Activated CD4-positive, CD25-positive, alpha-beta regulatory T cell treated with anti-CD3 and anti-CD28 coated beads, Interleukin-2, amount 50 U/mL, for 16 hours (primary cell): ENCODE results near the gene PLEKHA6.
"Not testable (repeated sequence)": the region's sequence is repeated elsewhere in the genome, so short reads cannot be mapped to it uniquely, and the experiment has no call there.

Source experiments
- DNase-seq: peaks from one replicate; pipeline ENCODE4 v3.0.0-alpha.2; 2020; ENCODE audit warnings: low read depth, low spot score

PLEKHA6 gene

DNA sequence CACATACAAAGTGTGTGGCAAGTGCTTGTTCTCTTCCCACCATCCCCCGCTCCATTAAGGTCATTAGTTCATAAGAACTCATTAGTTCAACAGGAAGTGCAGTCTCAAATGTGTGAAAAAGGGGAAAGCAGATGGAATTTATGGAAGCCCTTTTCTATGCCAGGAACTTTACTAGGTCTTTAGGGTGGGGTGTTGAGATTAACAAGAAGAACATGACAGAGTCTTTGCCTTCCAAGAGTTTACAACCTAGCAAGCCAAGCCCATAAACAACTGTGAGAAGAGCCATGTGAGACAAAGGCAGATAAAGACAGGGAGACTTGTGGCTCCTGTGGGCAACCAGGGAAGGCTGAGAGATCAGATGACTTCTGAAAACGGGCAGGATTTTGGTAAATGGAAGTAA is 21.4 kb downstream of the PLEKHA6 start:
- no peak for DNase-seq

GRCh38 chr1:204337583-204337982 is 22.1 kb downstream of the PLEKHA6 start:
- DNase-seq: no peak

GRCh38 chr1:204337036-204337429 is 22.7 kb downstream of the PLEKHA6 start:
- no peak for DNase-seq

DNA sequence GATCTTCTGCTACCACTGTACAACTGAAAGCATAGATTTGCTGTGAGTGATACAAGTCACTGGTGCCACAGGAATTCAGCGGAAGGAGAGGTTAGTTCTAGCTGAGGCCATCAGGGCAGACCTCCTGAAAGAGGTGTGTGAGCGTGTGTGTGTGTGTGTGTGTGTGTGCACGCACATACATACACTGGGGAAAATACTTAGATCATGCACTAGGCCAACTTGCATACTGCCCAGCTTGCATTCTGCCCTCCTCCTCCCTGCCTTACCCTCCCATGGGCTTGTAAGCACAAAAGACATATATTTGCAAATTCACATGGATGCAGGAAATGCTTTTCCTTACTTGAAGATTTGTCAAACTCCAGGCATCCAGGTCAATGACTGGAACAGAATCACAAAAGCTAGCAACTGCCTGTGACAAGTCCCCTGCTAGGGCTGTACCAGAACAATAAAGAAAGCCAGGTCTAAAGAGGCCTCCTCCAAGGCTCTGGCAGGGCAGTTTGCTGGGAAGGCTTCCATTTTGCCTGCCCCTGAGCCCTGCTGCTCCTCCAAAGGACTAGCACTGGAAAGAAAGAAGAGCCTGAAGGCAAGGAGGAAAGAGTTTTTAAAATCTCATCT is 23.2 kb downstream of the PLEKHA6 start:
- no peak for DNase-seq

DNA sequence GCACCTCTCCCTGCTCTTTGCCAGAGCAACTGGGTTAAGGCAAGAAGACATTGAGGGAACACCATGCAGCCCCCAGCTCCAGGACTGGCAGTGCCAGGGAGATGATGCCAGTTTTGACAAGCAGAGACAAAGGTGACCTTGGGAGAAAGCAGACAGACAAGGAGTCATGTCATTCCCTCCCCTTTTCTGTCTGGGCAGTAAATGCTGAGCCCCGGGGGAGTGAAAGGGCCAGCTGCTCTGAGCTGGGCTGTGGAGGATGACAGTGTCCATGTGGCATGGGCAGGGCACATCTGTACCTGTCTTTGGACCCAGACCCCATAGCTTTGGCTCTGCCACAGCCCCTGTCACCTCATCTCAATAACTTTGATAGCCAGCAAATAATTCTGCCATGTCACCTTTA is 24.2 kb downstream of the PLEKHA6 start:
- DNase-seq: no peak

- DNase-seq: no peak
Observed at GRCh38 chr1:204335085-204335484, 24.6 kb downstream of the PLEKHA6 start.

- DNase-seq: no peak
Observed at GRCh38 chr1:204334455-204334854, 25.3 kb downstream of the PLEKHA6 start.

DNA sequence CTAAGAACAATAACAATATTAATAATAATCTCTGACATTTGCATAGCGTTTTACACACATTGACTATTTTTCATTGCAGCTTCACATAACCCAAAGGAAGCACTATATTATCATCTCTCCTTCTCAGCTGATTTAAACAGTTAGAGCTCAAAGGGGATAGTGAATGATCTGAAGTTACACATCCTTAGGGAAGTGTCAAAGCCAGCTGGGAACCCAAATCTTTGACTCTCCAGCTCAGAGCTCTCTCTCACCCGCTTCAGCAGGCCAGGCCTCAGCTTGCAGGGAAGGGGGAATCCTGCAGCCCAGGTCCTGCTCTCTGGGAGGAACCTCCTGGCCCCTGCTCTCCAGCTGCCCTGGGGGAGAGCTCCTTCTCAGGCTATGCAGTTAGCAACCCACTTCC is 26.3 kb downstream of the PLEKHA6 start:
- DNase-seq: no peak

- DNase-seq: no peak
Observed at GRCh38 chr1:204331847-204332487, 27.8 kb downstream of the PLEKHA6 start.

DNA sequence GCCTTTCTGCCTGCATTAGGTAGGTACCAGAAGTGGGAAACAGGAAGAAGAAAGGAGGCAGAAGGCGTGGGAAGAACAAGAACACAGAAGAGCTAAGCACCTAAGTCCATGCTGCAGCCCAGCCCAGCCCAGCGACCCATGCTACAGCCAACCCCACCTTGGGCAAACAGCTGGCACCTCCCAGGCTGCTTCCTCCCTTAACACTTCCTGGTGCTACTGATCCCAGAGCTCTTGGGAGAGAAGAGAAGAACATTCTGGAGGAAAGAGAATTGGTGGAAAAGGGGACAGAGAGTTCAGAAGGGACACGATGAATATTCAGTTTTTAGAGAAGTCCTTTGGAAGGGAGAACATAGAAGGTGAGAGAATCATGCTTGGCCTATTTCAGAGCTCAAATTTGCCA is 28.5 kb downstream of the PLEKHA6 start:
- DNase-seq: no peak

DNA sequence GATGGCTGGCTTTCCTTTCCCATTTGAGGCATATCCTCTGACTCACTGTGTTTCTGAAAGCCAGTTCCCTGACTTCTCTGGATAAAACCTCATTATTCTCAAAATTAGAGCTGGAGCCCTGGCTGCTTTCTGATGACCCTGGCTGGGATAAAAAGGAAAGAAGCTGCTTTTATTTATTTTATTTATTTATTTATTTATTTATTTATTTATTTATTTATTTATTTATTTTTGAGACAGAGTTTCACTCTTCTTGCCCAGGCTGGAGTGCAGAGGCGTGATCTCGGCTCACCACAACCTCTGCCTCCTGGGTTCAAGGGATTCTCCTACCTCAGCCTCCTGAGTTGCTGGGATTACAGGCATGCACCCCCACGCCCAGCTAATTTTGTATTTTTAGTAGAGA is 31.9 kb downstream of the PLEKHA6 start:
- DNase-seq: not testable (repeated sequence)

GRCh38 chr1:204327359-204327758 is 32.4 kb downstream of the PLEKHA6 start:
- DNase-seq: no peak

DNA sequence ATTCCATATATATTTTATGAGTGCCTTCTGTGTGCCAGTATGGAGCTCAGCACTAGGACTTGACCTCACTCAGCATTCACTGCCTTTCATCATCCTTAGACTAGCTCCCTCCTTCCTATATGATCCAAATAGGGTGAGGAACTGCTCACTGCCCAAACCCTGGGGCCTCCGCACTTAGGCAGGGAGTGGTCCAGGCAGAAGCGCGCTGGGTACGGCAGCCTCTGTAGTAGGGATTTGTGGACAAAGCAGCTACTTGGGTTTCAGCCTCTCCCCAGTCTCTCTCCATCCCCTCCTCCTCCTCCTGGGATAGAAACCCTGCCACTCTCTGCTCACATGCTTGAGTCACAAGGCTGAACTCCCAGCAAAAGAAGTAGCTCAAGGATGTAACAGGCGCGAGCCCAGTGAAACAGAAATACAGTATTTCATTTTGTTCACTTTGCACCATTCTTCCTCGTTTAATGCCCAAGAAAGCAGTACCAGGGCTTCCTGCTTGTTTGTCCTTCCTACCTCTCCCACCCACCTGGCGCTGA is 32.9 kb downstream of the PLEKHA6 start:
- DNase-seq: no peak

DNA sequence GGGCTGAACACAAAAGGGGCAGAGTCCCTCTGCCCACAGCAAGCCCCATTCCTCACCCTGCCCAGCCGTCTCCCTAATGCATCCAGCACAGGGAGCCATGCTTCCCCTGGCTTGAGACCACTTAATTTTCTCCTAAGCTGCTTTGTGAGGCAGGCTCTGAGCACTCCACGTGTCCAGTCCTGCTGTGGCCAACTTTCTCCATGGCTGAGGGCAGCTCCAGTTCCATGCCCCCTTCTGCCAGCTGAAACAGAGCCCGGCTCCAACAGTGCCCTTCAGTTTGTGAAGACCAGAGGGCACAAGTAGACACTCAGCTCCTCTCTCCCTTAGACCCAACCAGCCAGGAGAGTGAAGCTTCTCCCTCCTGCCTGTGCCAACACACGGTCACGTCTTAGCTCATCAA is 33.8 kb downstream of the PLEKHA6 start:
- DNase-seq: no peak

DNA sequence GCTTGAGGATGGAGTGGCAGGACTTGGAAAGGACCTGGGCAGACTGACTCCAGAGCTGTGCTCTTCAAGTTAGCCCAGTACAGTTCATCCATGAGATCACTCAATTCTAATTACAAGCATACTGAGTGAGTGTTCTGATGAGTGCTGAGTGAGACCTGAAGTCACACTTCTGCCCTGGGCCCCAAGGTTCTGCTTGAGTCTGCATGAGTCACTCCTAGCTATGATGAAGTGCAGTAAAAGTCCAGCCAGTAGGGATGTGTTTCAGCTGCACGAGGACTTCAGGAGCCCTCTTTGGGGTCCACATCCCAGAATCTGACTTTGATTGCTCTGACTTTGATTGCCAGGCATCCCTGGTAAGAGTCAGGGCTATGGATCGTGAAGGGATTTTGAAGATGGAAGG is 35.8 kb downstream of the PLEKHA6 start:
- no peak for DNase-seq

GRCh38 chr1:204322339-204322868 is 37.3 kb downstream of the PLEKHA6 start:
- no peak for DNase-seq

DNA sequence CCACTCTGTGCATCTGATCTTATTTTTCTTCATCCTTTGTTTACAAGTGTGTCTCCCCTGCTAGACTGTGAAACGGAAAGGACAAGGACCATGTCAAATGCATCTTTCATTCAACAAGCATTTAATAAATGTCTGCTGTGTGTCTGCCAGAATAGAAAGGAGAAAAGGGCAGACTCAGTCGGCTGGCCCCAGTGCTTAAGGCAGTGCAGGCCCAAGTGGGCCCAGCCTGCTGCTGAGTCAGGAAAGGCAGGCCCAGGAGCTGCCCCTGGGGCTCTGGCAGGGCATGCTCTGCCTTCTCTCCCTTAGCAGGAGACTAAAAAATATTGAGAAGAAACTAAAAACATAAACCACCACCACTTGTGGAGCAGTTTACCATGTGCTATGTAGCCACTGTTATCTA is 38.1 kb downstream of the PLEKHA6 start:
- DNase-seq: no peak

DNA sequence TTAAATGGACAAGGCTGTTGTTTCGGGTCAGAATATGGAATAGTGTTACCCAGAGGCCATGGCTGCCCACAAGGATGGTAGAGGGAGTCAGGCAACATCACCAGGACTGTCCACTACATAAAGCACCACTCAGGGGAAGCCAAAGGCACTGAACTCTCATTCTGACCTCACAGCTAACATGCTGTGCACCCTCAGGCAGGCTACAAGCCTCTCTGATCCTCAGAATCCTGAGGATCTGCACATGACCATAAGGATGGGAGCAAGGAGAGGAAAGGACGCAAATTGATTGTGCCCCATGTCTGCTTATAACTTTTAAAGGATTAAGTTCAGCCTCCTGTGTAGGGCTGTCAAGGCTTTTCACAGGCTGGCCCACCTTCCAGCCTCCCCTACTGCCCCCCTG is 38.7 kb downstream of the PLEKHA6 start:
- no peak for DNase-seq

DNA sequence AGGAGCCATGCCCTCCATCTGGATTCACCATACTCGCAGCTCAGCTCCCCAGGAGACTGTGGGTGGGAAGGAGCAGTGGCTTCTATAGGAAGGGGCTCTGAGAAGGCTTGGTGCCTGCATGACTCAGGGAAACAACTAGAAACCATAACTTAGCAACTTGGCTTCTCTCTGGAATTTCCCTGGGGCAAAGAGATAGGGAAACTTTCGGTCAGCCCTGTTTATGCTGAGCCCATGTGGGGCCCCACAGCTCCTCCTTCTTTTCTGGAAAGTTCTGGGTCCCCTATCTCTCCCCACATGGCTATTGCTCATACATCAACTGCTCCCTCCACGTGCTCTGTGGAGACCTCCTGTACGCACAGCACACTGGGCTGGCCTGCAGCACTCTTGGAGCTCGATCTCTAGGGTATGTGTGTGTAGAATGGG is 39.3 kb downstream of the PLEKHA6 start:
- DNase-seq: no peak

GRCh38 chr1:204319462-204319861 is 40.3 kb downstream of the PLEKHA6 start:
- no peak for DNase-seq

GRCh38 chr1:204319027-204319426 is 40.7 kb downstream of the PLEKHA6 start:
- no peak for DNase-seq

DNA sequence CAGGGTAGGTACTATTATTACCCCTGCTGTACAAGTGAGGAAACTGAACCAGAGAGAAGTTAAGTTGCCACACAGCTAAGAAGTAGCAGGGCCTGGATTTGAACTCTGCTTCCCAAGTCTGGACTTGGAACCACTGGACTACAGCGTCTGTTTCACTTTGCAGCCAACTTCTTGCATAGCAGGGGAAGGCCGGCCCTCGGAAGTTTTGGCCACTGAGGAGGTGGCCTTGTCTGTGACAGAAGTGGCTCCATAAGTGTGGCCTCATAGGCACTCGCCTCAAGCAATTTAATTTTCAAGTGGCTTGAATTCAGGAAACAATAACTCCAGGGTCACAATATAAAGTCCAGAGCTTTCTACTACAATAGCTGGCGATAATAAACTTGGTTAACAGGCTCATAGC is 41.4 kb downstream of the PLEKHA6 start:
- no peak for DNase-seq

DNA sequence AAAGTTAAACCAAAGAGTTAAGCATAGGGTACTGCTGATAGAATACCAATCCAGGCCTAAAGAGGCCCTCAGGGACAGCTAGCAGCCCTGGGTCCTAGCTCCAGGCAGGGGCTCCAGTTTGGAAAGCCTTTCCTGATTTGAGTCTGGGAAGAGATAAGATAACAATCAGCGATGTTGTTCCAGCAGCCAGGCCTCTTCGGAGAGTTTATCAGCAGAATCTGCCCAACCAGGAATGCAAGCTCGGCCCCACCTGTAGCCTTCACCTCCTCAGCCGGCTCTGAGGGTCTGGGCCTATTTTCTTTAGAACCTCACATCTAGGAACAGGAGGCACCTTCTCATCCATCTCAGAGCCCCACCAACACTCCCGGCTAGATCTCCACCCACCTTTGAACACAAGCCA is 42.6 kb downstream of the PLEKHA6 start:
- no peak for DNase-seq
